ENCODE data around the gene DDX39B.

Gene DDX39B

GRCh38 chr6:31579119-31579505, 37.3 kb upstream of the DDX39B start:
- no peak for TF ChIP-seq CTCF (IDR thresholded peaks at IDR 0.05; ENCODE audit: control insufficient read depth, extremely low read depth, insufficient read depth)
- H3K4me3 ChIP-seq (ENCODE audit: low read depth, low read length), result no peak overlapping the region
- DNase-seq (ENCODE audit: low read depth), result no peak

- no peak for TF ChIP-seq CTCF (IDR thresholded peaks at IDR 0.05; ENCODE audit: control insufficient read depth, extremely low read depth, insufficient read depth)
- DNase-seq (ENCODE audit: low read depth), result no peak
- H3K4me3 ChIP-seq (ENCODE audit: low read depth, low read length), result no peak overlapping the region
Measured at GRCh38 chr6:31578184-31579118, 36.6 kb upstream of the DDX39B start.

GRCh38 chr6:31577579-31577966, 35.8 kb upstream of the DDX39B start:
- no peak overlapping the region for H3K4me3 ChIP-seq (ENCODE audit: low read depth, low read length)
- TF ChIP-seq CTCF (IDR thresholded peaks at IDR 0.05; ENCODE audit: control insufficient read depth, extremely low read depth, insufficient read depth), result no peak
- DNase-seq (ENCODE audit: low read depth), result no peak

- DNase-seq (ENCODE audit: low read depth), result no peak
- H3K4me3 ChIP-seq (ENCODE audit: low read depth, low read length), result no peak overlapping the region
- TF ChIP-seq CTCF (IDR thresholded peaks at IDR 0.05; ENCODE audit: control insufficient read depth, extremely low read depth, insufficient read depth), result no peak
Measured at GRCh38 chr6:31576897-31577578, 35.2 kb upstream of the DDX39B start.

GRCh38 chr6:31575952-31576685, 34.3 kb upstream of the DDX39B start:
- no peak for DNase-seq (ENCODE audit: low read depth)
- H3K4me3 ChIP-seq (ENCODE audit: low read depth, low read length), result no peak overlapping the region
- no peak for TF ChIP-seq CTCF (IDR thresholded peaks at IDR 0.05; ENCODE audit: control insufficient read depth, extremely low read depth, insufficient read depth)

- no peak within 1 kb of the TSS for H3K4me3 ChIP-seq (ENCODE audit: low read depth, low read length)
- no peak for DNase-seq (ENCODE audit: low read depth)
- no peak for TF ChIP-seq CTCF (IDR thresholded peaks at IDR 0.05; ENCODE audit: control insufficient read depth, extremely low read depth, insufficient read depth)
Measured at GRCh38 chr6:31575335-31575901, 33.6 kb upstream of the DDX39B start, which contains the start of gene TNF. TSS of gene TNF (plus strand) at chr6:31575565. CDS start at chr6:31575742, 177 bp downstream.

Measured in LNCaP clone FGC (cell line).